ENCODE data around the gene DNAH1.

- TF ChIP-seq ARID3A (IDR thresholded peaks at IDR 0.05; ENCODE audit: low read depth, low read length) (no peak), CTCF (CRISPR knock-in tag; IDR thresholded peaks at IDR 0.05) (no peak), EZH2 (conservative IDR thresholded peaks at IDR 0.05; ENCODE audit: low read depth, low read length) (no peak), CHD4 (IDR thresholded peaks at IDR 0.05; ENCODE audit: borderline replicate concordance, low read length) (no peak), POLR2A (IDR thresholded peaks at IDR 0.05; ENCODE audit: insufficient read depth in 1 of 2, low read depth in 2 of 2, low read length in 2 of 2) (no peak), HMGA1 (CRISPR knock-in tag; conservative IDR thresholded peaks at IDR 0.05) (no peak), USF2 (IDR thresholded peaks at IDR 0.05; ENCODE audit: low read depth, low read length) (no peak), USF2 (CRISPR knock-in tag; IDR thresholded peaks at IDR 0.05; ENCODE audit: borderline replicate concordance) (no peak), CBX5 (CRISPR knock-in tag; IDR thresholded peaks at IDR 0.05; ENCODE audit: borderline replicate concordance) (no peak), GATAD1 (CRISPR knock-in tag; IDR thresholded peaks at IDR 0.05) (no peak), ZBTB26 (CRISPR knock-in tag; IDR thresholded peaks at IDR 0.05; ENCODE audit: borderline replicate concordance) (no peak), IKZF1 (IDR thresholded peaks at IDR 0.05) (no peak)
Measured at GRCh38 chr3:52438579-52439425, 122.7 kb downstream of the DNAH1 start.
